Calu3 (cell line): Measurements from ENCODE around the gene RPS14. TPM values are rescaled to one million over a fixed set of nuclear protein-coding genes. Genes with fewer than 3 reads are reported as not detected.
A peak's percentile ranks its signal among the peaks of the same experiment; 100 is the strongest.

Experiments used
- BruUV-seq: library from RNA; stranded (reverse); fragments of 400-500 nt; replicated peaks from 2 replicates; lab custom pipeline; 2021; lab: Mats Ljungman, UMichigan
- CTCF ChIA-PET: fragments of 300-600 bp; sonication (Branson Sonifier 250); formaldehyde crosslinking; loops from one replicate; lab custom pipeline; 2022; ENCODE audit warnings: antibody characterized with exemption; lab: Charles Lee
- DNase-seq: peaks from one replicate; pipeline ENCODE4 v3.0.0; 2022
- H3K27ac Mint-ChIP-seq: one replicate; pipeline ENCODE4 v1.8.0; 2022; ENCODE audit warnings: mixed read lengths; ENCODE audit not compliant: unreplicated experiment
- H3K27me3 Mint-ChIP-seq: one replicate; pipeline ENCODE4 v1.8.0; 2022; ENCODE audit warnings: mixed read lengths; ENCODE audit not compliant: unreplicated experiment
- H3K36me3 Mint-ChIP-seq: one replicate; pipeline ENCODE4 v1.8.0; 2022; ENCODE audit warnings: mild to moderate bottlenecking, moderate library complexity, mixed read lengths; ENCODE audit not compliant: insufficient read depth, unreplicated experiment
- H3K4me1 Mint-ChIP-seq: one replicate; pipeline ENCODE4 v1.8.0; 2022; ENCODE audit warnings: mild to moderate bottlenecking, low read depth, mixed read lengths; ENCODE audit not compliant: unreplicated experiment
- H3K4me3 Mint-ChIP-seq: one replicate; pipeline ENCODE4 v1.8.0; 2022; ENCODE audit warnings: mild to moderate bottlenecking, low read depth, moderate library complexity, mixed read lengths; ENCODE audit not compliant: unreplicated experiment
- H3K9me3 Mint-ChIP-seq: one replicate; pipeline ENCODE4 v1.8.0; 2022; ENCODE audit warnings: low read depth, mixed read lengths; ENCODE audit not compliant: unreplicated experiment
- intact Hi-C: fragments of 100-400 bp; cut with micrococcal nuclease; formaldehyde crosslinking; loops from one replicate; pipeline ENCODE4 v1.10.0; 2022; ENCODE audit not compliant: unreplicated experiment
- total RNA-seq: library from RNA; stranded (reverse); gene quantifications from 2 replicates; pipeline ENCODE4 v1.2.3, GENCODE V29; 2022
- TF ChIP-seq, protein P1 (sequence below): fragments of 200-600 bp; IDR thresholded peaks from one replicate; pipeline ENCODE4 v1.8.0; 2022; ENCODE audit warnings: antibody characterized with exemption; ENCODE audit not compliant: unreplicated experiment

RPS14 gene
- total RNA-seq, 1 experiment from 2014 or later, result 2,330 TPM

DNA sequence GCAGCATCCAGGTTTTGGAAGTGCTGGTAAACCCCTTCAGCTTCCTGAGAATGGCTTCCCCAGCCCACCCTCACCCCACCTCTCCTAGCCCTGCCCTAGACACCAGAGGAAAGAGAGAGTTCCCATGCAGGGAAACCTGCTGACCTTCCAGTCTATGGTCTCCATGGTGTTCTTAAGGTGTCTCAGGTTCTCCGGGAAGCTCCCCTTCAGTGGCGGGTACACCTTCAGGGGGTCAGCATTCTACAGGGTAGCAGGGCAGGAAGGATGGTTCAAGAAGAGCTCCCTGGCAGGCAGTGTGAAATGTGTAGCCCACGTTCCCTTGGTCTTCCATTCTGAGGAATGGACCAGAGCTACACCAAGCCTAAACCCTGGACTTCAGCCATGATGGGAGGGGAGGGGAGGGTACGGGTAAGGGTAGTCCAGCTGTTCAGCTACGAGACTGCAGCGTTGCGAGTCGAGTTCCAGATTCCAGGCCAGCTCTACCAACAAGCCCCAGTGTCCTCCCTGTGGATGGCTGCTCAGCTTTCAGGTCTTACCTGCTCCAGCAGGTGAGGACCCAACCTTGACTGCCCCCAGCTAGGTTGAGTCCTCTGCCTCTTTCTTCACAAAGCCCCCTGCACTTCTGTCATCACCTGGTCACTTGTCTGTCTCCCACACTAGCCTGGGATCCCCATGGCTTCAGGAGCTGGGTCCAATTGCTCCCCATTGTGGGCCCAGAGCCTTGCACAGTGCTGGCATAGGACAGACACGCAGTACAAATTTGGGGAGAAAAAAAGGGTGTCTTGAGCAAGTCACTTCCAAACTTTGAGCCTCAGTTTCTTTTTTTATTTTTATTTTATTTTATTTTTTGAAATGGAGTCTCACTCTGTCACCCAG is 44.4 kb downstream of the RPS14 start:
- Mint-ChIP-seq H3K27me3 (no peaks in the 10 kb centered on the region), H3K36me3 (peaks cover 73% of the 10 kb centered on the region), H3K4me3 (no peak overlapping the region), H3K4me1 (peaks cover 5% of the 10 kb centered on the region), H3K9me3 (no peaks in the 10 kb centered on the region), H3K27ac (no peak overlapping the region)
- CTCF ChIA-PET, result interaction anchor here (0.6 kb wide), 1 partner anchor 688 kb away, joined by 5 read pairs; no protein-coding TSS in a partner anchor
- no peak for DNase-seq
- BruUV-seq, result no TSS peak
- TF ChIP-seq, protein P1, sequence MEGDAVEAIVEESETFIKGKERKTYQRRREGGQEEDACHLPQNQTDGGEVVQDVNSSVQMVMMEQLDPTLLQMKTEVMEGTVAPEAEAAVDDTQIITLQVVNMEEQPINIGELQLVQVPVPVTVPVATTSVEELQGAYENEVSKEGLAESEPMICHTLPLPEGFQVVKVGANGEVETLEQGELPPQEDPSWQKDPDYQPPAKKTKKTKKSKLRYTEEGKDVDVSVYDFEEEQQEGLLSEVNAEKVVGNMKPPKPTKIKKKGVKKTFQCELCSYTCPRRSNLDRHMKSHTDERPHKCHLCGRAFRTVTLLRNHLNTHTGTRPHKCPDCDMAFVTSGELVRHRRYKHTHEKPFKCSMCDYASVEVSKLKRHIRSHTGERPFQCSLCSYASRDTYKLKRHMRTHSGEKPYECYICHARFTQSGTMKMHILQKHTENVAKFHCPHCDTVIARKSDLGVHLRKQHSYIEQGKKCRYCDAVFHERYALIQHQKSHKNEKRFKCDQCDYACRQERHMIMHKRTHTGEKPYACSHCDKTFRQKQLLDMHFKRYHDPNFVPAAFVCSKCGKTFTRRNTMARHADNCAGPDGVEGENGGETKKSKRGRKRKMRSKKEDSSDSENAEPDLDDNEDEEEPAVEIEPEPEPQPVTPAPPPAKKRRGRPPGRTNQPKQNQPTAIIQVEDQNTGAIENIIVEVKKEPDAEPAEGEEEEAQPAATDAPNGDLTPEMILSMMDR, result no peak
- intact Hi-C loops, result no loop called here

DNA sequence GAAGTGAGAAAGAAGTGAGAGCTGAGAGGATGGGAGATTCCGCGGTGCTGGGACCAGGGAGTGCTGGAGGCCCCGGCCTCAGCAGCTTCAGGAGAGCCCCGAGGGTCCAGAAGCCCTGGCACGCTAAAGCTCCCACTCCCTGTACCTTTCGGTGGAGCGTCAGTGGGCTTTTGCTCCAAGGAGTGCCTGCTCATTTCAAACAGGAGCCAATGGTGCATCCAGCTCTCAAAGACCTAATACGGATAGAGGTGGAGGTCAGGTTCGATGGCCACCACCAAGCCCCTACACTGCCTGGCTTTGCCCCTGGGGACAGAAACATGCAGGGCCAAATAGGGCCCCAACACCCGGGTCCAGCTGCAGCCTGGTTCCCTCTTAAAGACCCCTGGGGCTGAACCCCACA is 45.0 kb downstream of the RPS14 start:
- no TSS peak for BruUV-seq
- Mint-ChIP-seq H3K9me3 (no peaks in the 10 kb centered on the region), H3K4me3 (no peak overlapping the region), H3K27me3 (no peaks in the 10 kb centered on the region), H3K27ac (no peak overlapping the region), H3K36me3 (peaks cover 73% of the 10 kb centered on the region), H3K4me1 (no peaks in the 10 kb centered on the region)
- CTCF ChIA-PET, result no interaction called here
- no peak for DNase-seq
- TF ChIP-seq, protein P1, result no peak
- intact Hi-C loops, result no loop called here

DNA sequence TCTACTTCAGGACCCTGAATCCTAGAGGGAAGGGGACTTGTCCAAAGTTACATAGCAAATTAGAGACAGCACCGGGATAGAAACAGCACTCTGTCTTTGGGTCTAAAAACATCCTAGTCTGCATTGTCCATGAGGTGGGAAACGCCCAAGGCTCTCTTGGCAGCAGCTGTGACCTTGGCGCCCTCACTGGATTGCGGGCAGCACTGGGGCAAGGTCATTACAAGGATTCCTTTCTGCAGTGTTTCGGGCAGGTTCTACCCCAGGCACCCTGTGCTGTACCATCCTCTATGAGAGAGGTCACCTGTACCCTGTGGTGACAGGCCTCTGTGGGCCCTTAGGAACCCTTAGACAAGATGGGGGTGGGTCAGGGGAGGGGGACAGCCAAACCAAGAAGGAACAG is 45.4 kb downstream of the RPS14 start:
- H3K36me3 Mint-ChIP-seq, result peaks cover 70% of the 10 kb centered on the region
- TF ChIP-seq, protein P1, result no peak
- no peak overlapping the region for H3K27ac Mint-ChIP-seq
- DNase-seq, result no peak
- H3K9me3 Mint-ChIP-seq, result no peaks in the 10 kb centered on the region
- CTCF ChIA-PET, result no interaction called here
- no TSS peak for BruUV-seq
- no peaks in the 10 kb centered on the region for H3K4me1 Mint-ChIP-seq
- H3K4me3 Mint-ChIP-seq, result no peak overlapping the region
- intact Hi-C loops, result no loop called here
- H3K27me3 Mint-ChIP-seq, result no peaks in the 10 kb centered on the region

DNA sequence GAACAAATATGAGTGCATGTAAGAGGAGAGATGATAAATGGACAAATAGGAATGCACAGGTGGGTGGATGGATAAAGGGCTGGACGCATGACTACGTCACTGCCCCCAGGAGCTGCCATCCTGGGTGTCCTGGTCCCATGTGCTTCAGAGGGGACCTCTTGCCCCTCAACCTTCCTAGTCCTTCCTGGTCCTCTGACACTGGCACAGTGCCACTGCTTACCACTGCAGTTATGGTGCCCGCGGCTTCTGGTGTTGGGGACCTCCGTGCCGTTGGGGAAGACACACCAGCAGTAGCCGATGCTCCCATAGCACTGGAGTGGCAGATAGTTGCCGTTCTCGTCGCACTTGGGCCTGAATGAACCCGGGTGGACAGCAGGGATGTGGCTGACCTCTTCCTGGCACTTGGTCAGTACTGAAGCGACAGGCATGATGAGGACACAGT is 46.6 kb downstream of the RPS14 start:
- CTCF ChIA-PET, result no interaction called here
- H3K9me3 Mint-ChIP-seq, result no peaks in the 10 kb centered on the region
- no peak overlapping the region for H3K4me3 Mint-ChIP-seq
- DNase-seq, result no peak
- peaks cover 69% of the 10 kb centered on the region for H3K36me3 Mint-ChIP-seq
- H3K27me3 Mint-ChIP-seq, result no peaks in the 10 kb centered on the region
- no TSS peak for BruUV-seq
- TF ChIP-seq, protein P1, result no peak
- intact Hi-C loops, result no loop called here
- peak overlapping the region; percentile 32 for H3K27ac Mint-ChIP-seq
- no peaks in the 10 kb centered on the region for H3K4me1 Mint-ChIP-seq
